IMR-90 (cell line): ENCODE results near the gene UBXN2A. TPM values are rescaled to one million over a fixed set of nuclear protein-coding genes. Genes with fewer than 3 reads are reported as not detected.

Experiments
- ATAC-seq: fragments of 200-7000 bp; cut with Tn5 transposase; 2 replicates; pipeline ENCODE4 v1.9.1; 2020; ENCODE audit warnings: low read depth, mild to moderate bottlenecking, moderate library complexity
- BruUV-seq: library from RNA; stranded (reverse); fragments of 400-500 nt; replicated peaks from 2 replicates; lab custom pipeline; 2021; lab: Mats Ljungman, UMichigan
- CTCF ChIA-PET: fragments of 300-600 bp; formaldehyde crosslinking; extraction: SDS; loops from one replicate; lab custom pipeline; 2021; ENCODE audit warnings: antibody characterized with exemption; lab: Yijun Ruan, JAX
- POLR2A ChIA-PET: fragments of 300-600 bp; sonication (Branson Sonifier 250); formaldehyde crosslinking; loops from one replicate; lab custom pipeline; 2022; ENCODE audit warnings: antibody characterized with exemption; ENCODE audit not compliant: unreplicated experiment; lab: Charles Lee
- DNase-seq: peaks from one replicate; pipeline ENCODE4 v3.0.0; 2013
- H2AFZ ChIP-seq: replicated peaks from 2 replicates; pipeline ENCODE3; 2013; ENCODE audit warnings: low read length, mild to moderate bottlenecking; ENCODE audit not compliant: poor library complexity
- H2AK5ac ChIP-seq: 2 replicates; pipeline ENCODE4 v1.6.1; 2013; ENCODE audit warnings: low read depth, low read length, inconsistent platforms
- H2AK9ac ChIP-seq: replicated peaks from 2 replicates; pipeline ENCODE3; 2013; ENCODE audit warnings: mild to moderate bottlenecking, low read depth, low read length, moderate library complexity; ENCODE audit not compliant: poor library complexity
- H2BK120ac ChIP-seq: 2 replicates; pipeline ENCODE4 v1.6.1; 2013; ENCODE audit warnings: low read depth, low read length, inconsistent platforms
- H2BK15ac ChIP-seq: 3 replicates; pipeline ENCODE4 v1.6.1; 2013; ENCODE audit warnings: low read depth, low read length, inconsistent platforms
- H2BK20ac ChIP-seq: 2 replicates; pipeline ENCODE4 v1.6.1; 2013; ENCODE audit warnings: low read depth, mild to moderate bottlenecking, inconsistent platforms, low read length, moderate library complexity
- H2BK5ac ChIP-seq: 2 replicates; pipeline ENCODE4 v1.6.1; 2013; ENCODE audit warnings: mild to moderate bottlenecking, low read depth, low read length, inconsistent platforms; ENCODE audit not compliant: poor library complexity, severe bottlenecking
- H3K14ac ChIP-seq: replicated peaks from 2 replicates; pipeline ENCODE4 v1.6.1; 2013; ENCODE audit warnings: low read depth, low read length, inconsistent platforms
- H3K18ac ChIP-seq: 2 replicates; pipeline ENCODE4 v1.6.1; 2013; ENCODE audit warnings: low read depth, low read length, control low read depth
- H3K23ac ChIP-seq: 2 replicates; pipeline ENCODE4 v1.6.1; 2013; ENCODE audit warnings: low read depth, low read length, inconsistent platforms
- H3K27ac ChIP-seq: 2 replicates; pipeline ENCODE4 v1.5.1; 2013; ENCODE audit warnings: mild to moderate bottlenecking, control low read depth, low read length; ENCODE audit not compliant: insufficient read depth
- H3K27me3 ChIP-seq: 2 replicates; pipeline ENCODE4 v1.6.1; 2013; ENCODE audit warnings: low read length; ENCODE audit not compliant: control insufficient read depth, insufficient read depth
- H3K36me3 ChIP-seq: 2 replicates; pipeline ENCODE4 v1.6.1; 2013; ENCODE audit warnings: low read length, mixed read lengths; ENCODE audit not compliant: control insufficient read depth, insufficient read depth
- H3K4ac ChIP-seq: 2 replicates; pipeline ENCODE4 v1.6.1; 2013; ENCODE audit warnings: low read depth, low read length, inconsistent platforms
- H3K4me1 ChIP-seq: 2 replicates; pipeline ENCODE4 v1.6.1; 2013; ENCODE audit warnings: low read length, mixed read lengths; ENCODE audit not compliant: control insufficient read depth, insufficient read depth
- H3K4me2 ChIP-seq: 2 replicates; pipeline ENCODE4 v1.6.1; 2013; ENCODE audit warnings: low read depth, mild to moderate bottlenecking, control low read depth, low read length, moderate library complexity
- H3K4me3 ChIP-seq: 2 replicates; pipeline ENCODE4 v1.5.1; 2013; ENCODE audit warnings: low read depth, mild to moderate bottlenecking, control low read depth, low read length, moderate library complexity; ENCODE audit not compliant: insufficient read depth
- H3K56ac ChIP-seq: 2 replicates; pipeline ENCODE4 v1.6.1; 2013; ENCODE audit warnings: low read length, inconsistent platforms; ENCODE audit not compliant: insufficient read depth; ENCODE audit errors: extremely low read depth
- H3K79me1 ChIP-seq, 2 experiments: 2 replicates each; pipeline ENCODE4 v1.6.1; 2013; ENCODE audit warnings: low read length in 2 of 2, inconsistent platforms in 1 of 2, low read depth in 1 of 2
- H3K9ac ChIP-seq: 2 replicates; pipeline ENCODE4 v1.6.1; 2013; ENCODE audit warnings: low read depth, low read length, control low read depth
- H3K9me1 ChIP-seq: 2 replicates; pipeline ENCODE4 v1.6.1; 2013; ENCODE audit warnings: low read length, inconsistent platforms; ENCODE audit not compliant: insufficient read depth
- H3K9me3 ChIP-seq: 2 replicates; pipeline ENCODE4 v1.6.1; 2013; ENCODE audit warnings: low read length; ENCODE audit not compliant: control insufficient read depth, insufficient read depth
- H4K20me1 ChIP-seq: 2 replicates; pipeline ENCODE4 v1.6.1; 2013; ENCODE audit warnings: low read length, inconsistent platforms; ENCODE audit not compliant: insufficient read depth
- H4K5ac ChIP-seq: 2 replicates; pipeline ENCODE4 v1.6.1; 2013; ENCODE audit warnings: mild to moderate bottlenecking, low read depth, low read length, control low read depth
- H4K8ac ChIP-seq, 2 experiments: 2 replicates each; pipeline ENCODE4 v1.6.1; 2013; ENCODE audit warnings: low read depth in 2 of 2, low read length in 2 of 2, control low read depth in 1 of 2, inconsistent platforms in 1 of 2
- H4K91ac ChIP-seq: 2 replicates; pipeline ENCODE4 v1.6.1; 2013; ENCODE audit warnings: low read depth, low read length, inconsistent platforms; ENCODE audit not compliant: insufficient read depth
- CEBPB ChIP-seq: IDR thresholded peaks from 2 replicates; pipeline ENCODE4 v1.6.1; 2012; ENCODE audit warnings: low read depth, low read length, improper control_type of control experiment
- CHD1 ChIP-seq: IDR thresholded peaks from 2 replicates; pipeline ENCODE4 v1.6.1; 2012; ENCODE audit warnings: low read depth, low read length, improper control_type of control experiment
- FOS ChIP-seq: fragments of 150-350 bp; IDR thresholded peaks from 2 replicates; pipeline ENCODE4 v1.6.1; 2016; ENCODE audit warnings: low read depth, low read length
- MAFK ChIP-seq: IDR thresholded peaks from 2 replicates; pipeline ENCODE4 v1.6.1; 2012; ENCODE audit warnings: low read depth, low read length, improper control_type of control experiment
- NFE2L2 ChIP-seq: fragments of 150-350 bp; IDR thresholded peaks from 2 replicates; pipeline ENCODE4 v1.6.1; 2016; ENCODE audit warnings: low read depth, mild to moderate bottlenecking, low read length
- POLR2A ChIP-seq: IDR thresholded peaks from 2 replicates; pipeline ENCODE4 v1.6.1; 2012; ENCODE audit warnings: mild to moderate bottlenecking, low read depth, low read length
- RAD21 ChIP-seq: IDR thresholded peaks from 2 replicates; pipeline ENCODE4 v1.6.1; 2012; ENCODE audit warnings: low read length, improper control_type of control experiment
- RCOR1 ChIP-seq: IDR thresholded peaks from 2 replicates; pipeline ENCODE4 v1.6.1; 2012; ENCODE audit warnings: mild to moderate bottlenecking, low read length, improper control_type of control experiment; ENCODE audit not compliant: insufficient replicate concordance
- RFX5 ChIP-seq: IDR thresholded peaks from 2 replicates; pipeline ENCODE4 v1.8.0; 2012; ENCODE audit warnings: low read depth, mild to moderate bottlenecking, low read length, moderate library complexity
- SMC3 ChIP-seq: fragments of 150-350 bp; IDR thresholded peaks from 2 replicates; pipeline ENCODE4 v1.6.1; 2016; ENCODE audit warnings: low read depth, mild to moderate bottlenecking, antibody characterized with exemption, low read length, moderate library complexity
- WGBS, 2 experiments: methylation state at CpG; one replicate each; pipeline versions ENCODE4 v1.1.5 to v1.1.7; 2013; ENCODE audit warnings: missing lambda C conversion rate in 2 of 2; ENCODE audit not compliant: insufficient read length in 1 of 2; ENCODE audit errors: extremely low coverage in 2 of 2; 5-methylcytosine and 5-hydroxymethylcytosine counted together
- dilution Hi-C: fragments of 300-500 bp; cut with HindIII; formaldehyde crosslinking; loops from one replicate; pipeline ENCODE4 v1.14.3; 2018; ENCODE audit warnings: low sequenced_read_pairs; ENCODE audit not compliant: unreplicated experiment
- in situ Hi-C: fragments of 300-500 bp; cut with MboI; formaldehyde crosslinking; loops from 3 replicates; pipeline ENCODE4 v1.14.3; 2019; ENCODE audit warnings: low sequenced_read_pairs, inconsistent platforms, mixed read lengths
- intact Hi-C: fragments of 100-400 bp; cut with micrococcal nuclease; formaldehyde crosslinking; loops from 2 replicates; pipeline ENCODE4 v1.10.0; 2022
- polyA plus RNA-seq, 3 experiments: library from polyadenylated mRNA; depleted of rRNA; stranded (reverse); fragments of >200 nt; gene quantifications; 2 replicates each; pipeline ENCODE4 v1.2.3, GENCODE V29; 2012; ENCODE audit warnings: low replicate concordance in 1 of 3
- total RNA-seq: library from RNA; depleted of rRNA; stranded (reverse); fragments of >200 nt; gene quantifications from 2 replicates; pipeline ENCODE4 v1.2.3, GENCODE V29; 2012
- TF ChIP-seq, protein P1 (sequence below): fragments of 150-350 bp; IDR thresholded peaks from 2 replicates; pipeline ENCODE4 v1.6.1; 2017; ENCODE audit warnings: mild to moderate bottlenecking, antibody characterized with exemption, low read length, low read depth
- TF ChIP-seq, protein P2 (sequence below): conservative IDR thresholded peaks from 2 replicates; pipeline ENCODE4 v1.5.1; 2012; ENCODE audit warnings: mild to moderate bottlenecking, low read depth, low read length, improper control_type of control experiment
- TF ChIP-seq, protein P3 (sequence below): fragments of 150-350 bp; IDR thresholded peaks from 2 replicates; pipeline ENCODE4 v1.6.1; 2016; ENCODE audit warnings: low read depth, mild to moderate bottlenecking, low read length, moderate library complexity, borderline replicate concordance

Gene UBXN2A
- total and polyA plus RNA-seq, 2 of the 4 experiments (the other 2 are of a cell fraction): 4.6 to 7.7 TPM

- no TSS peak for BruUV-seq
These were observed 110.0 kb downstream of the UBXN2A start for GRCh38 chr2:24050041-24050979.

More at GRCh38 chr2:24050041-24050979, 110.0 kb downstream of the UBXN2A start:
- peak overlapping the region; percentile 58 for H3K4me2 ChIP-seq
- peak overlapping the region; percentile 62; the same call in 1 of the 2 replicates for H3K14ac ChIP-seq
- no peak overlapping the region for H2BK120ac ChIP-seq
- no peak overlapping the region for H3K18ac ChIP-seq
- 6% methylated on average over 13 of the region's 47 CpGs; no CpG with 5 or more reads in 1 of the 2 experiments for WGBS, 2 experiments
- no peak for TF ChIP-seq RCOR1
- no peak for TF ChIP-seq CHD1
- TF ChIP-seq, protein P1, sequence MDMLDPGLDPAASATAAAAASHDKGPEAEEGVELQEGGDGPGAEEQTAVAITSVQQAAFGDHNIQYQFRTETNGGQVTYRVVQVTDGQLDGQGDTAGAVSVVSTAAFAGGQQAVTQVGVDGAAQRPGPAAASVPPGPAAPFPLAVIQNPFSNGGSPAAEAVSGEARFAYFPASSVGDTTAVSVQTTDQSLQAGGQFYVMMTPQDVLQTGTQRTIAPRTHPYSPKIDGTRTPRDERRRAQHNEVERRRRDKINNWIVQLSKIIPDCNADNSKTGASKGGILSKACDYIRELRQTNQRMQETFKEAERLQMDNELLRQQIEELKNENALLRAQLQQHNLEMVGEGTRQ: no peak
- TF ChIP-seq RAD21: no peak
- TF ChIP-seq MAFK: no peak
- TF ChIP-seq RFX5: no peak
- TF ChIP-seq FOS: no peak
- TF ChIP-seq, protein P2, sequence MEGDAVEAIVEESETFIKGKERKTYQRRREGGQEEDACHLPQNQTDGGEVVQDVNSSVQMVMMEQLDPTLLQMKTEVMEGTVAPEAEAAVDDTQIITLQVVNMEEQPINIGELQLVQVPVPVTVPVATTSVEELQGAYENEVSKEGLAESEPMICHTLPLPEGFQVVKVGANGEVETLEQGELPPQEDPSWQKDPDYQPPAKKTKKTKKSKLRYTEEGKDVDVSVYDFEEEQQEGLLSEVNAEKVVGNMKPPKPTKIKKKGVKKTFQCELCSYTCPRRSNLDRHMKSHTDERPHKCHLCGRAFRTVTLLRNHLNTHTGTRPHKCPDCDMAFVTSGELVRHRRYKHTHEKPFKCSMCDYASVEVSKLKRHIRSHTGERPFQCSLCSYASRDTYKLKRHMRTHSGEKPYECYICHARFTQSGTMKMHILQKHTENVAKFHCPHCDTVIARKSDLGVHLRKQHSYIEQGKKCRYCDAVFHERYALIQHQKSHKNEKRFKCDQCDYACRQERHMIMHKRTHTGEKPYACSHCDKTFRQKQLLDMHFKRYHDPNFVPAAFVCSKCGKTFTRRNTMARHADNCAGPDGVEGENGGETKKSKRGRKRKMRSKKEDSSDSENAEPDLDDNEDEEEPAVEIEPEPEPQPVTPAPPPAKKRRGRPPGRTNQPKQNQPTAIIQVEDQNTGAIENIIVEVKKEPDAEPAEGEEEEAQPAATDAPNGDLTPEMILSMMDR: no peak
- TF ChIP-seq CEBPB: no peak
- no peak for TF ChIP-seq NFE2L2
- TF ChIP-seq, protein P3, sequence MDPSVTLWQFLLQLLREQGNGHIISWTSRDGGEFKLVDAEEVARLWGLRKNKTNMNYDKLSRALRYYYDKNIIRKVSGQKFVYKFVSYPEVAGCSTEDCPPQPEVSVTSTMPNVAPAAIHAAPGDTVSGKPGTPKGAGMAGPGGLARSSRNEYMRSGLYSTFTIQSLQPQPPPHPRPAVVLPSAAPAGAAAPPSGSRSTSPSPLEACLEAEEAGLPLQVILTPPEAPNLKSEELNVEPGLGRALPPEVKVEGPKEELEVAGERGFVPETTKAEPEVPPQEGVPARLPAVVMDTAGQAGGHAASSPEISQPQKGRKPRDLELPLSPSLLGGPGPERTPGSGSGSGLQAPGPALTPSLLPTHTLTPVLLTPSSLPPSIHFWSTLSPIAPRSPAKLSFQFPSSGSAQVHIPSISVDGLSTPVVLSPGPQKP: no peak
- TF ChIP-seq POLR2A: no peak
- no peak for TF ChIP-seq SMC3
- no peak overlapping the region for H2BK20ac ChIP-seq
- dilution Hi-C loops: no loop called here
- H4K20me1 ChIP-seq: no peaks in the 10 kb centered on the region
- peaks cover 8 to 16% of the 10 kb centered on the region in 2 experiments; a peak in 3 of 4 replicates for H3K79me1 ChIP-seq
- no peaks in the 10 kb centered on the region for H3K9me3 ChIP-seq
- H2AK5ac ChIP-seq: no peak overlapping the region
- H3K9ac ChIP-seq: peak overlapping the region; percentile 10
- peak overlapping the region; percentile 77 for H3K23ac ChIP-seq
- H2AK9ac ChIP-seq: peak overlapping the region; percentile 52
- H2BK5ac ChIP-seq: no peak overlapping the region
- peaks cover 8% of the 10 kb centered on the region for H3K9me1 ChIP-seq
- H4K5ac ChIP-seq: no peak overlapping the region
- no peaks in the 10 kb centered on the region for H3K27me3 ChIP-seq
- H3K56ac ChIP-seq: no peak overlapping the region
- ChIA-PET CTCF (no interaction called here), POLR2A (no interaction called here)
- H3K36me3 ChIP-seq: no peaks in the 10 kb centered on the region
- no peak overlapping the region for H4K91ac ChIP-seq
- peak overlapping the region; percentile 1 to 51; a peak in 2 of 4 replicates for H4K8ac ChIP-seq
- intact Hi-C loops: no loop called here
- H3K4me3 ChIP-seq: peak overlapping the region; percentile 84
- no peaks in the 10 kb centered on the region for H3K4me1 ChIP-seq
- DNase-seq: no peak
- H3K4ac ChIP-seq: no peak overlapping the region; the same call in 1 of the 2 replicates
- H2AFZ ChIP-seq: peak overlapping the region; percentile 95
- H3K27ac ChIP-seq: no peak overlapping the region
- in situ Hi-C loops: no loop called here
- ATAC-seq: peak; percentile 4
- no peak overlapping the region for H2BK15ac ChIP-seq
